ENCODE data around the gene ACADS. TPM values are rescaled to one million over a fixed set of nuclear protein-coding genes. Genes with fewer than 3 reads are reported as not detected.

Gene ACADS
- total RNA-seq, 1 donor = 10.5 TPM

DNA sequence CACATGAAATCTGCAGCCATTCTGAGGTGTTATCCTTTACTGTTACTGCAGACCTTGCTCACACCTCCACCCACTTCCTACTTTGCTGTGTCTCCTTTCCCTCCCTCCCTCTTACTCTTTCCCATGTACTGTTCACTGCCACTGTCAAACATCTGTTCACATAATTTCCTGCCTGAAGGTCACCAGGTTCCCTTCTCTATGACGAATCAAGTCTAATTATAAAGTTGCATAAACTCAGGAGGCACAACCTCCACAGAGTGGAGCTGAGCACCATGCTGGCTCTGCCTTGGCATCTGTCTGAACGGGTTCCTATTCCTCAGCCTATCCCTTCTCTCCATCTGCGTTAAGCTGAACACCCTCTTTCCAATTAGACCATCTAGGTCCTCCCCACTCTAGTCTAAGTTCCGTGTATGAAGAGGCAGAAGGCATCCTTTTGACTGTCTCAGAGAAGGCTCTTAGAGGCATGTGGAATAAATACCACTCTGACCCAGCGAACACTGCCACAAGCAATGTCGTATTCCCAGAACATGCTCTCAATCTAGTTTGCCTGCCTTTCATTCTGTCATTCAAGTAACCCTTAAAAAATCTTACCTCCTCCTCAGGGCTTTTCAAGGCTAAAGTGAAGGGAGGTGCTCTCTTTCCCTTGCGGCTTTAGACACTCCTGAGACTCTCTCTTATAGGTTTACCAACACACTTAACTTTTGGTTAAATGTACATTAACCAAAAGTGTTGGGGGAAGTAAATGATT, 48.7 kb downstream of the ACADS start:
- H3K27me3 ChIP-seq (ENCODE audit: insufficient read depth, low read length) = no peaks in the 10 kb centered on the region
- no peaks in the 10 kb centered on the region for H3K9me3 ChIP-seq (ENCODE audit: low read depth, low read length)

DNA sequence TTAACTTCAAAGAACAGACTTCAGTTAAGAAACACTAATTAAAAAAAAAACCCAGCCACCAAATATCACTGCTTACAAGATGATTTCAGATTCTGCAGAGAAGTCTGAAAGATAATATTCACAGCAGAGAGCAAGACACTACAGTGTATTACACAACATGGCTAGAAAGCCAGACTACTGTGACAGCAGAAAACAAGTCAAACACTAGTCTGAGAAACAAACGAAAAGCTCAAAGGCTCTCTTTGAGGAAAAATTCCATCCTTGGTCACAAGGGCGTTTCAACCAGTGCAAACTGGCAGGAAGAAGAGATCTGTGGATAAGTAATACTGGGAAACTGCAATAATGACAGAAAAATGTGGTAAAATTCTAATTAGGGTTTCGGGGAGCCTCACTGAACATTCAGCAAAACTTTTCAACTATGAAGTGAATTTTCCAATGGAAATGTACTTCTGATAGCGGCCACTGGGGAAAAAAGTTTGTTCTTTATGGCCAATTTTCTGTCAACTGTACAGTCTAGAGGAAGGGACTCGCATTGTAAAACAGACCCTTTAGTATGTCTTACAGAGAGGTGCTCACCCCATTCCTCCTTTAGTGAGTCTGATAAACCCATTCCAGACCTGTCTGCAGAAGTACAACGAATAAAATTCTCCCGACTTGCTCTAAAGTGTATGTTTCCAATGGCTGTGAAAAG, 50.4 kb downstream of the ACADS start:
- TF ChIP-seq, protein P1, sequence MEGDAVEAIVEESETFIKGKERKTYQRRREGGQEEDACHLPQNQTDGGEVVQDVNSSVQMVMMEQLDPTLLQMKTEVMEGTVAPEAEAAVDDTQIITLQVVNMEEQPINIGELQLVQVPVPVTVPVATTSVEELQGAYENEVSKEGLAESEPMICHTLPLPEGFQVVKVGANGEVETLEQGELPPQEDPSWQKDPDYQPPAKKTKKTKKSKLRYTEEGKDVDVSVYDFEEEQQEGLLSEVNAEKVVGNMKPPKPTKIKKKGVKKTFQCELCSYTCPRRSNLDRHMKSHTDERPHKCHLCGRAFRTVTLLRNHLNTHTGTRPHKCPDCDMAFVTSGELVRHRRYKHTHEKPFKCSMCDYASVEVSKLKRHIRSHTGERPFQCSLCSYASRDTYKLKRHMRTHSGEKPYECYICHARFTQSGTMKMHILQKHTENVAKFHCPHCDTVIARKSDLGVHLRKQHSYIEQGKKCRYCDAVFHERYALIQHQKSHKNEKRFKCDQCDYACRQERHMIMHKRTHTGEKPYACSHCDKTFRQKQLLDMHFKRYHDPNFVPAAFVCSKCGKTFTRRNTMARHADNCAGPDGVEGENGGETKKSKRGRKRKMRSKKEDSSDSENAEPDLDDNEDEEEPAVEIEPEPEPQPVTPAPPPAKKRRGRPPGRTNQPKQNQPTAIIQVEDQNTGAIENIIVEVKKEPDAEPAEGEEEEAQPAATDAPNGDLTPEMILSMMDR (IDR thresholded peaks at IDR 0.05; ENCODE audit: extremely low read depth, low read depth, low read length) = peak; percentile 32
- Histone ChIP-seq H3K4me3 (ENCODE audit: insufficient read depth, low read length) (no peak overlapping the region), H3K9me3 (ENCODE audit: low read depth, low read length) (no peaks in the 10 kb centered on the region), H3K79me2 (ENCODE audit: insufficient read depth, low read length) (no peaks in the 10 kb centered on the region), H3K27me3 (ENCODE audit: insufficient read depth, low read length) (no peaks in the 10 kb centered on the region), H3K4me2 (ENCODE audit: insufficient read depth, low read length) (no peak overlapping the region), H4K20me1 (ENCODE audit: insufficient read depth, low read length) (peaks cover 4% of the 10 kb centered on the region), H3K4me1 (ENCODE audit: insufficient read depth, low read length) (no peaks in the 10 kb centered on the region), H3K27ac (ENCODE audit: low read depth, low read length) (no peak overlapping the region), H2AFZ (ENCODE audit: low read length) (no peak overlapping the region), H3K36me3 (ENCODE audit: insufficient read depth, low read length) (peaks cover 3% of the 10 kb centered on the region)
- peak; percentile 73 for DNase-seq (ENCODE audit: insufficient read length, low spot score, missing footprints)

More for the DNA sequence above, 48.7 kb downstream of the ACADS start:
- Histone ChIP-seq H3K4me2 (ENCODE audit: insufficient read depth, low read length) (no peak overlapping the region), H4K20me1 (ENCODE audit: insufficient read depth, low read length) (peaks cover 4% of the 10 kb centered on the region), H2AFZ (ENCODE audit: low read length) (no peak overlapping the region), H3K4me1 (ENCODE audit: insufficient read depth, low read length) (no peaks in the 10 kb centered on the region), H3K79me2 (ENCODE audit: insufficient read depth, low read length) (no peaks in the 10 kb centered on the region), H3K4me3 (ENCODE audit: insufficient read depth, low read length) (no peak overlapping the region), H3K27ac (ENCODE audit: low read depth, low read length) (no peak overlapping the region), H3K36me3 (ENCODE audit: insufficient read depth, low read length) (peaks cover 2% of the 10 kb centered on the region)
- TF ChIP-seq, protein P1 (IDR thresholded peaks at IDR 0.05; ENCODE audit: extremely low read depth, low read depth, low read length) = no peak
- peak; percentile 55 for DNase-seq (ENCODE audit: insufficient read length, low spot score, missing footprints)

DNA sequence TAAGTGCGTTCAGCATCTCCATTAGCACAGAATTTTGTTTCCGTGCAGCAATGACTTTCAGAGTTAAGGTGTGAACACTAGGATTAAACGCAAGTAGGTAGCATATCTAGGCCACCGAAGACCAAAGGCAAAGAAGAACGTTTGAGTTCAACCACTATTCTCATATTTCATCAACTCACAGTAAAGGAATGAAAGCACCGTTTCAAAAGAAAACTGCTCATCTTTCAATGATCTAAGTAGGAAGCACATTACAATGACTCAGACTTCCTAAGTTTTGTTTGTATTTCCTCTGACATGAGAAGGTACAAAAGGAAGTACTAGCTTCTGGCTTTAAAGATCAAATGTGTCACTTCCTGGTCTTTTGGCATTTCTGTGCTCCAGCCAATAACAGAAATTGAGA, 57.6 kb downstream of the ACADS start:
- no peak for DNase-seq (ENCODE audit: insufficient read length, low spot score, missing footprints)
- Histone ChIP-seq H3K4me2 (ENCODE audit: insufficient read depth, low read length) (no peak overlapping the region), H3K4me3 (ENCODE audit: insufficient read depth, low read length) (no peak overlapping the region), H3K36me3 (ENCODE audit: insufficient read depth, low read length) (peaks cover 15% of the 10 kb centered on the region), H3K9me3 (ENCODE audit: low read depth, low read length) (no peaks in the 10 kb centered on the region), H3K4me1 (ENCODE audit: insufficient read depth, low read length) (peaks cover 8% of the 10 kb centered on the region), H3K79me2 (ENCODE audit: insufficient read depth, low read length) (no peaks in the 10 kb centered on the region), H2AFZ (ENCODE audit: low read length) (no peak overlapping the region), H3K27ac (ENCODE audit: low read depth, low read length) (no peak overlapping the region), H3K27me3 (ENCODE audit: insufficient read depth, low read length) (no peaks in the 10 kb centered on the region), H4K20me1 (ENCODE audit: insufficient read depth, low read length) (no peaks in the 10 kb centered on the region)
- TF ChIP-seq, protein P1 (IDR thresholded peaks at IDR 0.05; ENCODE audit: extremely low read depth, low read depth, low read length) = no peak

DNA sequence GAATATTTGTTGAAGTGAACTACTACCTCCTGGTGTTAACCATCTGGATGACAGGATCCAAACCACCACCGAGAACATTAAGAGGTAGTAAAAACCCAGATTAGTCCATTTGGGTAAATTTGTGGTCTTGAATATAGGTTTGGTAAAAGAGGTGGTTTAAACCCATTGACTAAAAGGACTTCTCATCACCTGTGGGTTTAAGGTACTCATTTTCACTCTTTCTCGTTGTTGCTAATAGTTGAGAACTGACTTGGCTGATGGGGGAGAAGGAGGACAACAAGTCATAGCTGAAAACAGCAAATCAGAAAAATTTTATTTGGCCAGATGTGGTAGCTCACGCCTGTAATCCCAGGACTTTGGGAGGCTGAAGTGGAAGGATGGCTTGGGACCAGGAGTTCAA, 59.2 kb downstream of the ACADS start:
- H3K4me3 ChIP-seq (ENCODE audit: insufficient read depth, low read length) = no peak overlapping the region
- no peak for DNase-seq (ENCODE audit: insufficient read length, low spot score, missing footprints)
- TF ChIP-seq, protein P1 (IDR thresholded peaks at IDR 0.05; ENCODE audit: extremely low read depth, low read depth, low read length) = no peak
- H3K4me1 ChIP-seq (ENCODE audit: insufficient read depth, low read length) = peaks cover 8% of the 10 kb centered on the region
- no peak overlapping the region for H3K4me2 ChIP-seq (ENCODE audit: insufficient read depth, low read length)
- peaks cover 15% of the 10 kb centered on the region for H3K36me3 ChIP-seq (ENCODE audit: insufficient read depth, low read length)
- H3K9me3 ChIP-seq (ENCODE audit: low read depth, low read length) = no peaks in the 10 kb centered on the region
- H2AFZ ChIP-seq (ENCODE audit: low read length) = no peak overlapping the region
- no peaks in the 10 kb centered on the region for H3K27me3 ChIP-seq (ENCODE audit: insufficient read depth, low read length)
- no peak overlapping the region for H3K27ac ChIP-seq (ENCODE audit: low read depth, low read length)
- no peaks in the 10 kb centered on the region for H3K79me2 ChIP-seq (ENCODE audit: insufficient read depth, low read length)
- no peaks in the 10 kb centered on the region for H4K20me1 ChIP-seq (ENCODE audit: insufficient read depth, low read length)
